Activated T-cell treated with anti-CD3 and anti-CD28 coated beads, Interleukin-2, amount 50 U/mL, for 48 hours (primary cell): Measurements from ENCODE around the gene GAL3ST2.
"Not testable (repeated sequence)": the region's sequence is repeated elsewhere in the genome, so short reads cannot be mapped to it uniquely, and the experiment has no call there.

Source experiments
- DNase-seq, 2 experiments: peaks; one replicate each; pipeline ENCODE4 v3.0.0-alpha.2; 2020

GAL3ST2 gene

GRCh38 chr2:241776336-241777169 lies at the start of gene GAL3ST2:
TSS of gene GAL3ST2 (plus strand) at chr2:241776822. CDS start at chr2:241776956, 134 bp downstream.
- DNase-seq = peak in 1 of 2 experiments; percentile 11

- DNase-seq = no peak
Measured at GRCh38 chr2:241728000-241728399, 48.6 kb upstream of the GAL3ST2 start.

- DNase-seq = no peak
Measured at GRCh38 chr2:241728627-241729026, 48.0 kb upstream of the GAL3ST2 start.

- DNase-seq = no peak
Measured at GRCh38 chr2:241729868-241730267, 46.8 kb upstream of the GAL3ST2 start.

- DNase-seq = peak; percentile 50 to 63
Measured at GRCh38 chr2:241730671-241731293, 45.8 kb upstream of the GAL3ST2 start.

GRCh38 chr2:241732513-241733186 lies 44.0 kb upstream of the GAL3ST2 start:
- DNase-seq = peak; percentile 81 to 84

GRCh38 chr2:241733391-241734207 lies 43.0 kb upstream of the GAL3ST2 start:
- DNase-seq = no peak

- DNase-seq = no peak
Measured at GRCh38 chr2:241734208-241734466, 42.5 kb upstream of the GAL3ST2 start.

- peak; percentile 94 to 96 for DNase-seq
Measured at GRCh38 chr2:241734467-241735208, 42.0 kb upstream of the GAL3ST2 start, which contains the start of gene D2HGDH. TSS of gene D2HGDH (plus strand) at chr2:241734630. CDS start at chr2:241735225, 595 bp downstream.

- no peak for DNase-seq
Measured at GRCh38 chr2:241736111-241736510, 40.5 kb upstream of the GAL3ST2 start.

GRCh38 chr2:241738040-241738686 lies 38.5 kb upstream of the GAL3ST2 start:
- no peak for DNase-seq

GRCh38 chr2:241739177-241739576 lies 37.4 kb upstream of the GAL3ST2 start:
- no peak for DNase-seq

- DNase-seq = peak; percentile 83 to 85
Measured at GRCh38 chr2:241739651-241740050, 37.0 kb upstream of the GAL3ST2 start.

- DNase-seq = peak; percentile 57 to 63
Measured at GRCh38 chr2:241741016-241741415, 35.6 kb upstream of the GAL3ST2 start.

GRCh38 chr2:241742320-241742939 lies 34.2 kb upstream of the GAL3ST2 start:
- no peak for DNase-seq

- not testable (repeated sequence) for DNase-seq
Measured at GRCh38 chr2:241743008-241743407, 33.6 kb upstream of the GAL3ST2 start.

GRCh38 chr2:241743620-241744019 lies 33.0 kb upstream of the GAL3ST2 start:
- no peak for DNase-seq

GRCh38 chr2:241744028-241744754 lies 32.4 kb upstream of the GAL3ST2 start:
- DNase-seq = no peak

- DNase-seq = no peak
Measured at GRCh38 chr2:241745276-241745675, 31.3 kb upstream of the GAL3ST2 start.

- DNase-seq = no peak
Measured at GRCh38 chr2:241746084-241746483, 30.5 kb upstream of the GAL3ST2 start.
